GM12875 (cell line): ENCODE measurements around the gene NSG1.

Experiments used
- H3K4me3 ChIP-seq: one replicate; pipeline ENCODE4 v1.5.1; 2011; ENCODE audit warnings: low read depth, low read length, control low read depth
- TF ChIP-seq, protein P1 (sequence below): IDR thresholded peaks from 2 replicates; pipeline ENCODE4 v1.5.1; 2011; ENCODE audit warnings: low read depth, mild to moderate bottlenecking, control low read depth, inconsistent platforms, low read length, moderate library complexity, borderline replicate concordance; ENCODE audit not compliant: insufficient read depth

Gene NSG1

DNA sequence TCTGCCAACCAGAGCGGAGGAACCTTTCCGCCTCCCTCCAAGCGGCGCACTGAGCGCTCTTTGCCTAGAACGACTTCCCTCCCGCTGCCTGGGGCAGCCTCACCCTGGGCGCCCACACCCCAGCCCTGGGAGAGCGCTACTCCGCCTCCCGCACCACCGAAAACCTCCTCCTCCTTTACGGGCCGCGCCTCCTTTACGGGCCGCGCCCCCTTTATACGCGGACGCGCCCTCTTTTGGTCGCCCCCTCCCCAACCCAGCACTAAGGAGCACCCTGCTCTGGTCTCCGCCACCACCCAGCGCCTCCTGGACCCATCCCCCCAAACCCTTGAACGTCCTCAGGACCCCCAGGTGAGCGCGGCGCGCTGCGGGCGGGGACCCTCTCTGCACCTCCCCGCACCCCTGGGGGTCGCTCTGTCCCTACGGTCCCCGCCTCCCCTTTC, 586 bp upstream of the NSG1 start:
- TF ChIP-seq, protein P1, sequence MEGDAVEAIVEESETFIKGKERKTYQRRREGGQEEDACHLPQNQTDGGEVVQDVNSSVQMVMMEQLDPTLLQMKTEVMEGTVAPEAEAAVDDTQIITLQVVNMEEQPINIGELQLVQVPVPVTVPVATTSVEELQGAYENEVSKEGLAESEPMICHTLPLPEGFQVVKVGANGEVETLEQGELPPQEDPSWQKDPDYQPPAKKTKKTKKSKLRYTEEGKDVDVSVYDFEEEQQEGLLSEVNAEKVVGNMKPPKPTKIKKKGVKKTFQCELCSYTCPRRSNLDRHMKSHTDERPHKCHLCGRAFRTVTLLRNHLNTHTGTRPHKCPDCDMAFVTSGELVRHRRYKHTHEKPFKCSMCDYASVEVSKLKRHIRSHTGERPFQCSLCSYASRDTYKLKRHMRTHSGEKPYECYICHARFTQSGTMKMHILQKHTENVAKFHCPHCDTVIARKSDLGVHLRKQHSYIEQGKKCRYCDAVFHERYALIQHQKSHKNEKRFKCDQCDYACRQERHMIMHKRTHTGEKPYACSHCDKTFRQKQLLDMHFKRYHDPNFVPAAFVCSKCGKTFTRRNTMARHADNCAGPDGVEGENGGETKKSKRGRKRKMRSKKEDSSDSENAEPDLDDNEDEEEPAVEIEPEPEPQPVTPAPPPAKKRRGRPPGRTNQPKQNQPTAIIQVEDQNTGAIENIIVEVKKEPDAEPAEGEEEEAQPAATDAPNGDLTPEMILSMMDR: no peak

GRCh38 chr4:4387531-4388310, 819 bp downstream of the NSG1 start:
- no peak overlapping the region for H3K4me3 ChIP-seq
- TF ChIP-seq, protein P1: no peak

More for the DNA sequence above, 586 bp upstream of the NSG1 start:
- no peak overlapping the region for H3K4me3 ChIP-seq

DNA sequence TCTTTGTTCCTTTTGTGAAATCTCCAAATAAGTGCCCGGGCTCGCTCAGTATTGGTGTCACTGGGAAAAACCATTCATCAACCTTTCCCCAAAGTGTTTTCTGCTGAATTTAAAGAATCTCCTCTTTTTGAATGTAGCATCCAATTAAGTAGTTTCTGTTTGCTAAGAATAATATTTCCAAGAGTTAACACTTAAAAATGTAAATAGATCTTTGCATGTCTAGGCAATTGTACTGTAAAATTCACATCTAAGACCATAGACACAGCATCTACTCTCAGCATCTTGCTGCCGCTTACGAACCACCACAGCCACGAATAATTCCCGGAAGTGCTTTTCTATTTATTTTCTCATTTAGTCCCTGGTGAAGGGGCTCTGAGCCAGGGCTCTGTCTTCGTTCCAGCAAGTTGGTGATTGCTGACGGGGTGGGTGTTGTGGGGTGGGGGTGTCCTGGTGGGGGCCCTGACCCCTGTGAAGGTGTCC, 1.4 kb downstream of the NSG1 start:
- H3K4me3 ChIP-seq: no peak overlapping the region
- TF ChIP-seq, protein P1: no peak

DNA sequence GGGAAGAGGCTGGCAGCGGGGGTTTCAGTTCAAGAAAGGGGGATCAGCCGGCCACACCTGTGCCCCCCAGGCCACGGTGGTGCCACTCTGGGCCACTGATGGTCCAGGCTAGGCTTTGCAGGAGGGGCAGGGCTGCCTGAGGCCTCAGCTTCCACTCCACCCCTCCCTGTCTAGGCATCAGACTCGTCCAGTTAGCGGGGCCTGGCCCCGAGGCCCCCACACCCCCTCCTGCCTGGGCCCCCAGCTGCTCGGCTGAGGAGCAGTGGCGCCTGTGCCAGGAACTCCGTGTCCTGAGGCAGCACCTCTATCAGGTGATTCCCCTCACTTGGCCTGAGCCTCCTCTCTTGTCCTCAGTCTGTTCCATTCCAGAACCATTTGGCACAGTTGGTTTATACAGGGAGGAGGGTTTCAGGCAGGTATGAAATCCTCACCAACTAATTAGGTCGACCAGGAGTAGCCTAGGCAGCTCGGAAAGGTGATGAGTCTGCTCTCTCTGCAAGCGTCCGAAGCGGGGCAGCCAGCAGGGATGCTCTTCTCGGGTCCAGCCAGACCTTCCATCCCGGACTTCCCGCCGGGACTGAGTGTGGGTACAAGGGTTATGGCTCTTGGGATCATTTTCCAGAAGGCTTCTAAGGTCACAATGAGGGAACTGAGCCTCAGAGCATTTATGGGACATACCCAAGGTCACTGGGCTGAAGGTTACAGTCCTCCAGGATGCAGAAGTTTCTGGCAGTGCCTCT, 2.1 kb downstream of the NSG1 start:
- no peak overlapping the region for H3K4me3 ChIP-seq
- TF ChIP-seq, protein P1: no peak

GRCh38 chr4:4390046-4390445, 3.1 kb downstream of the NSG1 start:
- TF ChIP-seq, protein P1: no peak
- no peak overlapping the region for H3K4me3 ChIP-seq

DNA sequence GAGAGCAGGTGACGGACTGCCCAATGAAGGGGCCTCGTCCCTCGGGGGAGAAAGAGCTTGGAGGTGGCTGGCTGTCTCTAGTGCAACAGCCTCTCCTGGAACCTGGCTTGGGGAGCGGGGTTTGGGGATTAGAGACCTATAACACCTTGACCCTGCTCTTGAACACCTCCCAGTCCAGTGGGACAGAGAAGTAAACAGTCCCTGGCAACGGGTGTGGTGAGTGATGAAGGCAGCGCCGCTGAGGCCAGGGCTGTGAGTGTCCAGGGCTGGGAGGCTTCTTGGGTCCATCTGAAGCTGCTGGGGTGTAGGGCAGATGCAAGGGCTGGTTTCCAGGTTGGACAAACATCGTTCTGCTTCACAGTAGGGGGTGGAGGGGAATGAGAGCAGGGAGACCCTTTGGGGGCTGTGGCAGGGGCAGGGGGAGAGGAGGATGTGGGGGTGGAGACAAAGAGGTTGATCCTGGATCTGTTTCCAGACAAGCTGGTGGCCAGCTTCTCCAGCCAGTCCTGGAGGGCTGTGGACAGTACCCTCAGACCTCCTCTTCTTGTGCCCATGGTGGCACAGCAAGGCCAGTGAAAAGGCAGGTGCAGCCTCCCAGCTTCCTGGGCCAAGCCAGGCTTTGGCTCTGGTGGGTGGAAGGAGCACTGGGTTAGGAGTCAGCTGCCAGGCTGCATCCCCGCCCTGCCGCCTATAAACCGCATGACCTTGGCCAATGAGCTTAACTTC, 3.8 kb downstream of the NSG1 start:
- H3K4me3 ChIP-seq: no peak overlapping the region
- TF ChIP-seq, protein P1: no peak
